ENCODE results near the gene C8B. TPM values are rescaled to one million over a fixed set of nuclear protein-coding genes. Genes with fewer than 3 reads are reported as not detected.

Gene C8B
- total and polyA plus RNA-seq, 9 of the 15 experiments (the other 6 are each of a cell fraction or from before 2014, with no cell fraction given) = not detected

DNA sequence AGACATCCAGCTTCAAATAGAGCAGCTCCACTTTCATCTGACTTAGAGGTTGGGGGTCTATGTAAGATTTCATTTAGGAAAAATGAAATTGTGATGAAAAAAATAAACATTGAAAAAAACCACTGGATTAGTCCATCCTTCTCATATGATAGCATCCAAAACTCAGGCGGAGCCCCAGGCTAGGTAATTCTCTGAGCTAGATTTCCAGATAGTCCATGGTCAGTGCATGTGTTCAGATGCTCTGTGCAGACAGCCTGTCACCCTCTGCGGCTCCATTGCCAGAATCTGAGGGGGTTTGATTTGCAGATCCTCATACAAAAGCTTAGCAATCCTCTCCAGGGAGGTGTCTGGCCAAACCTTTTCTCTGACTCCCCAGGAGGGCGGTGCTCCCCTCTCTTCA is 49.2 kb downstream of the C8B start:
- WGBS (ENCODE audit: insufficient coverage, low coverage, missing lambda C conversion rate) = 0% methylated on average over 2 of the region's 3 CpGs
- in situ Hi-C loops (cut with MboI) = no loop called here
- Histone ChIP-seq H3K4me2 (ENCODE audit: insufficient read depth, low read length) (no peak overlapping the region), H4K20me1 (replicated peaks; ENCODE audit: control insufficient read depth, insufficient read depth, low read length) (no peaks in the 10 kb centered on the region; the same call in 1 of the 2 replicates), H3K27ac (ENCODE audit: extremely low read depth, low read depth, low read length) (no peak overlapping the region), H3K4me1 (replicated peaks in 1 of 2; ENCODE audit: control insufficient read depth in 2 of 2, insufficient read depth in 2 of 2, low read length in 2 of 2) (peaks cover 0 to 4% of the 10 kb centered on the region in 2 experiments; a peak in 1 of 5 replicates), H3K4me3 (no peak overlapping the region), H3K36me3 (ENCODE audit: control insufficient read depth, insufficient read depth, low read length) (no peaks in the 10 kb centered on the region), H3K9me1 (ENCODE audit: control insufficient read depth, insufficient read depth, low read length) (no peaks in the 10 kb centered on the region), H3K9ac (ENCODE audit: insufficient read depth in 1 of 2, low read depth in 2 of 2, low read length in 2 of 2) (no peak overlapping the region), H3K79me2 (ENCODE audit: control insufficient read depth, insufficient read depth, low read length) (no peaks in the 10 kb centered on the region), H2AFZ (ENCODE audit: low read depth, low read length) (no peak overlapping the region), H3K9me3 (replicated peaks; ENCODE audit: control insufficient read depth, insufficient read depth, low read depth, low read length) (no peaks in the 10 kb centered on the region), H3K27me3 (ENCODE audit: control insufficient read depth in 2 of 2, insufficient read depth in 2 of 2, low read length in 2 of 2) (no peaks in the 10 kb centered on the region)
- no peak for FAIRE-seq
- DNase-seq (ENCODE audit: extremely low read depth in 1 of 4, low spot score in 3 of 4) = no peak
- POLR2A ChIA-PET = no interaction called here
- CTCF ChIA-PET (ENCODE audit: low intra/inter-chr PET ratio) = interaction anchor here (0.9 kb wide), 1 partner anchor 40 kb away, joined by 3 read pairs; no protein-coding TSS in a partner anchor
- BruUV-seq (replicated peaks) = no TSS peak
- no peak for ATAC-seq
- intact Hi-C loops (cut with micrococcal nuclease) = no loop called here
- TF ChIP-seq ZNF583 (CRISPR knock-in tag; IDR thresholded peaks at IDR 0.05) = no peak
- TF ChIP-seq, protein P1, sequence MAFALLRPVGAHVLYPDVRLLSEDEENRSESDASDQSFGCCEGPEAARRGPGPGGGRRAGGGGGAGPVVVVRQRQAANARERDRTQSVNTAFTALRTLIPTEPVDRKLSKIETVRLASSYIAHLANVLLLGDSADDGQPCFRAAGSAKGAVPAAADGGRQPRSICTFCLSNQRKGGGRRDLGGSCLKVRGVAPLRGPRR (CRISPR knock-in tag; IDR thresholded peaks at IDR 0.05) = no peak
- TF ChIP-seq, protein P2, sequence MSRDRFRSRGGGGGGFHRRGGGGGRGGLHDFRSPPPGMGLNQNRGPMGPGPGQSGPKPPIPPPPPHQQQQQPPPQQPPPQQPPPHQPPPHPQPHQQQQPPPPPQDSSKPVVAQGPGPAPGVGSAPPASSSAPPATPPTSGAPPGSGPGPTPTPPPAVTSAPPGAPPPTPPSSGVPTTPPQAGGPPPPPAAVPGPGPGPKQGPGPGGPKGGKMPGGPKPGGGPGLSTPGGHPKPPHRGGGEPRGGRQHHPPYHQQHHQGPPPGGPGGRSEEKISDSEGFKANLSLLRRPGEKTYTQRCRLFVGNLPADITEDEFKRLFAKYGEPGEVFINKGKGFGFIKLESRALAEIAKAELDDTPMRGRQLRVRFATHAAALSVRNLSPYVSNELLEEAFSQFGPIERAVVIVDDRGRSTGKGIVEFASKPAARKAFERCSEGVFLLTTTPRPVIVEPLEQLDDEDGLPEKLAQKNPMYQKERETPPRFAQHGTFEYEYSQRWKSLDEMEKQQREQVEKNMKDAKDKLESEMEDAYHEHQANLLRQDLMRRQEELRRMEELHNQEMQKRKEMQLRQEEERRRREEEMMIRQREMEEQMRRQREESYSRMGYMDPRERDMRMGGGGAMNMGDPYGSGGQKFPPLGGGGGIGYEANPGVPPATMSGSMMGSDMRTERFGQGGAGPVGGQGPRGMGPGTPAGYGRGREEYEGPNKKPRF (IDR thresholded peaks at IDR 0.05; ENCODE audit: low read depth, low read length) = no peak
- TF ChIP-seq, protein P3, sequence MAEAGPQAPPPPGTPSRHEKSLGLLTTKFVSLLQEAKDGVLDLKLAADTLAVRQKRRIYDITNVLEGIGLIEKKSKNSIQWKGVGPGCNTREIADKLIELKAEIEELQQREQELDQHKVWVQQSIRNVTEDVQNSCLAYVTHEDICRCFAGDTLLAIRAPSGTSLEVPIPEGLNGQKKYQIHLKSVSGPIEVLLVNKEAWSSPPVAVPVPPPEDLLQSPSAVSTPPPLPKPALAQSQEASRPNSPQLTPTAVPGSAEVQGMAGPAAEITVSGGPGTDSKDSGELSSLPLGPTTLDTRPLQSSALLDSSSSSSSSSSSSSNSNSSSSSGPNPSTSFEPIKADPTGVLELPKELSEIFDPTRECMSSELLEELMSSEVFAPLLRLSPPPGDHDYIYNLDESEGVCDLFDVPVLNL (CRISPR knock-in tag; IDR thresholded peaks at IDR 0.05; ENCODE audit: low read depth) = no peak
- no peak for TF ChIP-seq GABPB2 (CRISPR knock-in tag; conservative IDR thresholded peaks at IDR 0.05)
- TF ChIP-seq, protein P4, sequence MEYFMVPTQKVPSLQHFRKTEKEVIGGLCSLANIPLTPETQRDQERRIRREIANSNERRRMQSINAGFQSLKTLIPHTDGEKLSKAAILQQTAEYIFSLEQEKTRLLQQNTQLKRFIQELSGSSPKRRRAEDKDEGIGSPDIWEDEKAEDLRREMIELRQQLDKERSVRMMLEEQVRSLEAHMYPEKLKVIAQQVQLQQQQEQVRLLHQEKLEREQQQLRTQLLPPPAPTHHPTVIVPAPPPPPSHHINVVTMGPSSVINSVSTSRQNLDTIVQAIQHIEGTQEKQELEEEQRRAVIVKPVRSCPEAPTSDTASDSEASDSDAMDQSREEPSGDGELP (CRISPR knock-in tag; IDR thresholded peaks at IDR 0.05; ENCODE audit: borderline replicate concordance) = no peak
- TF ChIP-seq MIER1 (IDR thresholded peaks at IDR 0.05; ENCODE audit: low read depth) = no peak
- TF ChIP-seq NELFE (IDR thresholded peaks at IDR 0.05; ENCODE audit: insufficient read depth, insufficient read length) = no peak
- TF ChIP-seq ZNF551 (CRISPR knock-in tag; IDR thresholded peaks at IDR 0.05) = no peak
- no peak for TF ChIP-seq ZNF830 (CRISPR knock-in tag; IDR thresholded peaks at IDR 0.05)
- no peak for TF ChIP-seq ZC3H11A (IDR thresholded peaks at IDR 0.05; ENCODE audit: low read depth, low read length)
- TF ChIP-seq, protein P5, sequence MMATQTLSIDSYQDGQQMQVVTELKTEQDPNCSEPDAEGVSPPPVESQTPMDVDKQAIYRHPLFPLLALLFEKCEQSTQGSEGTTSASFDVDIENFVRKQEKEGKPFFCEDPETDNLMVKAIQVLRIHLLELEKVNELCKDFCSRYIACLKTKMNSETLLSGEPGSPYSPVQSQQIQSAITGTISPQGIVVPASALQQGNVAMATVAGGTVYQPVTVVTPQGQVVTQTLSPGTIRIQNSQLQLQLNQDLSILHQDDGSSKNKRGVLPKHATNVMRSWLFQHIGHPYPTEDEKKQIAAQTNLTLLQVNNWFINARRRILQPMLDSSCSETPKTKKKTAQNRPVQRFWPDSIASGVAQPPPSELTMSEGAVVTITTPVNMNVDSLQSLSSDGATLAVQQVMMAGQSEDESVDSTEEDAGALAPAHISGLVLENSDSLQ (IDR thresholded peaks at IDR 0.05) = no peak
- TF ChIP-seq, protein P6, sequence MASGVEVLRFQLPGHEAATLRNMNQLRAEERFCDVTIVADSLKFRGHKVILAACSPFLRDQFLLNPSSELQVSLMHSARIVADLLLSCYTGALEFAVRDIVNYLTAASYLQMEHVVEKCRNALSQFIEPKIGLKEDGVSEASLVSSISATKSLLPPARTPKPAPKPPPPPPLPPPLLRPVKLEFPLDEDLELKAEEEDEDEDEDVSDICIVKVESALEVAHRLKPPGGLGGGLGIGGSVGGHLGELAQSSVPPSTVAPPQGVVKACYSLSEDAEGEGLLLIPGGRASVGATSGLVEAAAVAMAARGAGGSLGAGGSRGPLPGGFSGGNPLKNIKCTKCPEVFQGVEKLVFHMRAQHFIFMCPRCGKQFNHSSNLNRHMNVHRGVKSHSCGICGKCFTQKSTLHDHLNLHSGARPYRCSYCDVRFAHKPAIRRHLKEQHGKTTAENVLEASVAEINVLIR (CRISPR knock-in tag; IDR thresholded peaks at IDR 0.05) = no peak
- TF ChIP-seq ARID3A (IDR thresholded peaks at IDR 0.05; ENCODE audit: borderline replicate concordance, low read depth, low read length) = no peak
